A549 (cell line): Measurements from ENCODE around the gene CSNK1A1L. TPM values are rescaled to one million over a fixed set of nuclear protein-coding genes. Genes with fewer than 3 reads are reported as not detected.

Source experiments
- ATAC-seq, 2 experiments: fragments of 200-7000 bp in 1 of 2; fragments of >200 bp in 1 of 2; cut with Nextera tagmentation in 1 of 2; cut with Tn5 transposase in 1 of 2; 3 replicates each; pipeline versions ENCODE4 v1.8.0 to v1.9.1; 2018 to 2020; ENCODE audit warnings: mild to moderate bottlenecking in 1 of 2, moderate library complexity in 1 of 2
- CTCF ChIA-PET: fragments of 300-600 bp; sonication (Branson Sonifier 250); formaldehyde crosslinking; extraction: SDS; loops from one replicate; lab custom pipeline; 2021; ENCODE audit warnings: antibody characterized with exemption, inconsistent platforms; lab: Yijun Ruan, JAX
- POLR2A ChIA-PET: fragments of 350-600 bp; formaldehyde crosslinking; extraction: SDS; loops from one replicate; lab custom pipeline; 2021; ENCODE audit warnings: antibody characterized with exemption, inconsistent platforms; lab: Yijun Ruan, JAX
- DNase-seq, 2 experiments: peaks; one replicate each; pipeline versions ENCODE4 v3.0.0 to v3.0.0-alpha.2; 2011 to 2016; ENCODE audit warnings: low read depth in 1 of 2, low spot score in 1 of 2
- FAIRE-seq: peaks from 2 replicates; lab custom pipeline; 2011; peaks lifted over from hg19 to GRCh38; lab: Jason Lieb, UNC
- H3K27ac ChIP-seq, 2 experiments: fragments of >200 bp; sonication (Bioruptor Twin); formaldehyde crosslinking; 3 replicates each; pipeline ENCODE4 v1.5.1; 2016 to 2017
- H3K4me1 ChIP-seq: fragments of >200 bp; sonication (Bioruptor Twin); formaldehyde crosslinking; 3 replicates; pipeline ENCODE4 v1.6.1; 2016
- H3K4me2 ChIP-seq: fragments of >200 bp; sonication (Bioruptor Twin); formaldehyde crosslinking; 3 replicates; pipeline ENCODE4 v1.6.1; 2016
- H3K4me3 ChIP-seq: fragments of >200 bp; sonication (Bioruptor Twin); formaldehyde crosslinking; 3 replicates; pipeline ENCODE4 v1.5.1; 2016
- H3K9me3 ChIP-seq: fragments of >200 bp; sonication (Bioruptor Twin); formaldehyde crosslinking; 3 replicates; pipeline ENCODE4 v1.6.1; 2016
- BCL3 ChIP-seq: fragments of >200 bp; sonication (Bioruptor Twin); formaldehyde crosslinking; IDR thresholded peaks from 3 replicates; pipeline ENCODE4 v1.6.1; 2016
- CBX2 ChIP-seq: fragments of 200-600 bp; sonication (generic); IDR thresholded peaks from 2 replicates; pipeline ENCODE4 v1.6.1; 2016; ENCODE audit warnings: low read depth, mild to moderate bottlenecking, borderline replicate concordance
- CEBPB ChIP-seq, 2 experiments: fragments of >200 bp in 1 of 2; sonication (Bioruptor Twin) in 1 of 2; formaldehyde crosslinking in 1 of 2; IDR thresholded peaks; 2 replicates each; pipeline ENCODE4 v1.6.1; 2012 to 2016
- CHD2 ChIP-seq: fragments of 150-350 bp; IDR thresholded peaks from 2 replicates; pipeline ENCODE4 v1.6.1; 2014; ENCODE audit warnings: low read length; ENCODE audit not compliant: partially characterized antibody
- E2F6 ChIP-seq: IDR thresholded peaks from 2 replicates; pipeline ENCODE4 v1.6.1; 2012; ENCODE audit warnings: low read depth, borderline replicate concordance
- EHF ChIP-seq: fragments of 250-450 bp; sonication (Bioruptor Pico); IDR thresholded peaks from 2 replicates; pipeline ENCODE4 v1.5.0; 2020; ENCODE audit warnings: mild to moderate bottlenecking
- ELK1 ChIP-seq: fragments of 150-350 bp; IDR thresholded peaks from 2 replicates; pipeline ENCODE4 v1.6.1; 2014; ENCODE audit warnings: low read depth, mild to moderate bottlenecking, low read length
- FOXS1 ChIP-seq: fragments of 250-450 bp; sonication (Bioruptor Pico); IDR thresholded peaks from 2 replicates; pipeline ENCODE4 v1.5.0; 2020; ENCODE audit warnings: mild to moderate bottlenecking, moderate library complexity
- GATA3 ChIP-seq: IDR thresholded peaks from 2 replicates; pipeline ENCODE4 v1.6.1; 2012; ENCODE audit warnings: borderline replicate concordance
- HDAC2 ChIP-seq: fragments of 200-600 bp; sonication (generic); IDR thresholded peaks from 2 replicates; pipeline ENCODE4 v1.6.1; 2016
- HOXA7 ChIP-seq: fragments of 250-450 bp; sonication (Bioruptor Pico); IDR thresholded peaks from 2 replicates; pipeline ENCODE4 v1.5.0; 2020; ENCODE audit warnings: mild to moderate bottlenecking, moderate library complexity
- JUNB ChIP-seq: fragments of >200 bp; sonication (Bioruptor Twin); formaldehyde crosslinking; IDR thresholded peaks from 2 replicates; pipeline ENCODE4 v1.6.1; 2016
- MAFK ChIP-seq: fragments of 450-650 bp; IDR thresholded peaks from 2 replicates; pipeline ENCODE4 v1.6.1; 2014; ENCODE audit not compliant: partially characterized antibody
- NFE2L2 ChIP-seq: fragments of 150-350 bp; conservative IDR thresholded peaks from 2 replicates; pipeline ENCODE4 v1.6.1; 2014; ENCODE audit warnings: low read length
- NPAS2 ChIP-seq: fragments of 250-450 bp; sonication (Bioruptor Pico); IDR thresholded peaks from 2 replicates; pipeline ENCODE4 v1.8.0; 2022; ENCODE audit warnings: mild to moderate bottlenecking, moderate library complexity, borderline replicate concordance
- RFX5 ChIP-seq: fragments of 450-650 bp; IDR thresholded peaks from 2 replicates; pipeline ENCODE4 v1.7.1; 2014; ENCODE audit warnings: antibody characterized with exemption, mild to moderate bottlenecking, moderate library complexity
- USF2 ChIP-seq: fragments of 450-650 bp; IDR thresholded peaks from 2 replicates; pipeline ENCODE4 v1.6.1; 2014; ENCODE audit warnings: antibody characterized with exemption
- ZFP36 ChIP-seq: fragments of 450-650 bp; IDR thresholded peaks from 2 replicates; pipeline ENCODE4 v1.6.1; 2014; ENCODE audit warnings: borderline replicate concordance; ENCODE audit not compliant: partially characterized antibody
- ZNF302 ChIP-seq: fragments of 250-450 bp; sonication (Bioruptor Pico); IDR thresholded peaks from 2 replicates; pipeline ENCODE4 v1.9.0; 2021; ENCODE audit warnings: inconsistent platforms, mild to moderate bottlenecking, moderate library complexity
- WGBS: methylation state at CpG from one replicate; pipeline ENCODE4 v1.1.6; 2017; ENCODE audit errors: missing lambda C conversion rate; 5-methylcytosine and 5-hydroxymethylcytosine counted together
- polyA plus RNA-seq, 4 experiments: library from polyadenylated mRNA; depleted of rRNA in 3 of 4; stranded (reverse); fragments of >200 nt; fragmentation: RNase III in 1 of 4; extraction: RNeasy Plus Mini Kit Qiagen cat#74134 plus additional on column Dnase treatment in 1 of 4; gene quantifications; 2 replicates in 3 of 4; 3 replicates in 1 of 4; pipeline ENCODE4 v1.2.3, GENCODE V29; 2011 to 2017

The CSNK1A1L gene
- polyA plus RNA-seq, 2 of the 4 experiments (the other 2 are of a cell fraction), result not detected

DNA sequence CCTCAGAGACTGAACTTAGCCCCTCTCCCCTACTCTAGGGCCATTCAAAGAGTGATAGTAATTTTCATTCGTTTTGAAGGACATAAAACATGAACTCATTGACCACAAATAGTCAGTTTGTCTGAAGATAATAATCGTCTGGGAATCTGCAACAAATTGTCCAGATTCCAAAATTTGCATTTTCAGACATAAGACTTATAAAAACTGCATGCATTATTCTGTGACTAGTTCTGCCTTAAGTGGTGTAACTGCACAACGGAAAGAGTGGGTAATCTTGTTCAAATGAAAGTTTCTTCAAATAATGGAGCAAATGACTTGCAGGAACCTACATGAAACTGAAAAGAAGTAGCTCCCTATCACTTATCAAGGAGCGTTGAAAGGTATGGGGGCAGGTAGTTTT is 8.4 kb downstream of the CSNK1A1L start:
- CTCF ChIA-PET, result no interaction called here
- no peak for ATAC-seq

GRCh38 chr13:37094840-37095239 is 10.6 kb downstream of the CSNK1A1L start:
- POLR2A ChIA-PET, result no interaction called here
- ATAC-seq (no peak), DNase-seq (no peak), FAIRE-seq (no peak)
- no peaks in the 10 kb centered on the region for H3K9me3 ChIP-seq
- no peak overlapping the region for H3K27ac ChIP-seq
- WGBS, result 22% methylated on average over 4 of the region's 4 CpGs
- no peaks in the 10 kb centered on the region for H3K4me1 ChIP-seq
- TF ChIP-seq EHF (CRISPR knock-in tag), result no peak
- CTCF ChIA-PET, result no interaction called here
- no peak overlapping the region for H3K4me3 ChIP-seq
- no peak overlapping the region for H3K4me2 ChIP-seq

More for the DNA sequence above, 8.4 kb downstream of the CSNK1A1L start:
- DNase-seq (no peak), FAIRE-seq (no peak)
- Histone ChIP-seq H3K27ac (no peak overlapping the region), H3K4me2 (no peak overlapping the region), H3K4me3 (no peak overlapping the region), H3K9me3 (no peaks in the 10 kb centered on the region), H3K4me1 (no peaks in the 10 kb centered on the region)
- WGBS, result 4% methylated on average over 4 of the region's 4 CpGs
- TF ChIP-seq CHD2 (no peak), ZFP36 (no peak), ZNF302 (CRISPR knock-in tag) (no peak), ELK1 (no peak), BCL3 (no peak), CEBPB (IDR thresholded peaks at IDR 0.05) (no peak), HOXA7 (CRISPR knock-in tag) (no peak), RFX5 (no peak)
- POLR2A ChIA-PET, result no interaction called here

GRCh38 chr13:37094099-37094498 is 11.4 kb downstream of the CSNK1A1L start:
- no peaks in the 10 kb centered on the region for H3K9me3 ChIP-seq
- H3K4me1 ChIP-seq, result no peaks in the 10 kb centered on the region
- H3K4me2 ChIP-seq, result no peak overlapping the region
- FAIRE-seq (no peak), ATAC-seq (no peak), DNase-seq (no peak)
- H3K4me3 ChIP-seq, result no peak overlapping the region
- CTCF ChIA-PET, result interaction anchor here (0.6 kb wide), 1 partner anchor 13 kb away, joined by 3 read pairs; no protein-coding TSS in a partner anchor
- 0% methylated on average over 3 of the region's 3 CpGs for WGBS
- POLR2A ChIA-PET, result no interaction called here
- no peak overlapping the region for H3K27ac ChIP-seq
- TF ChIP-seq NFE2L2, result no peak
- no peak for TF ChIP-seq HDAC2
- no peak for TF ChIP-seq JUNB
- no peak for TF ChIP-seq MAFK
- TF ChIP-seq E2F6, result no peak
- TF ChIP-seq NPAS2 (CRISPR knock-in tag), result no peak
- no peak for TF ChIP-seq FOXS1 (CRISPR knock-in tag)
- TF ChIP-seq CBX2, result no peak
- TF ChIP-seq USF2, result no peak
- no peak for TF ChIP-seq BCL3
- TF ChIP-seq GATA3, result no peak
